HUES6 (cell line): ENCODE results near the gene LRRC8E.
A peak's percentile ranks its signal among the peaks of the same experiment; 100 is the strongest.

ENCODE experiments used
- H3K27ac ChIP-seq: 2 replicates; pipeline ENCODE4 v1.7.0; 2013; ENCODE audit warnings: low read depth, mild to moderate bottlenecking, low read length, inconsistent platforms
- H3K27me3 ChIP-seq: 2 replicates; pipeline ENCODE4 v1.6.1; 2013; ENCODE audit warnings: low read length; ENCODE audit not compliant: control insufficient read depth, insufficient read depth
- H3K36me3 ChIP-seq: 2 replicates; pipeline ENCODE4 v1.6.1; 2013; ENCODE audit warnings: low read length; ENCODE audit not compliant: control insufficient read depth, insufficient read depth
- H3K4me1 ChIP-seq: 2 replicates; pipeline ENCODE4 v1.6.1; 2013; ENCODE audit warnings: low read length; ENCODE audit not compliant: control insufficient read depth, insufficient read depth
- H3K4me3 ChIP-seq: 2 replicates; pipeline ENCODE4 v1.5.1; 2013; ENCODE audit warnings: low read depth, low read length
- H3K9ac ChIP-seq: one replicate; pipeline ENCODE4 v1.6.1; 2013; ENCODE audit warnings: mild to moderate bottlenecking, low read length
- H3K9me3 ChIP-seq: 2 replicates; pipeline ENCODE4 v1.6.1; 2013; ENCODE audit warnings: low read depth, low read length; ENCODE audit not compliant: control insufficient read depth, insufficient read depth

LRRC8E gene

GRCh38 chr19:7863157-7863970 is 24.9 kb upstream of the LRRC8E start:
- H3K27me3 ChIP-seq, result peaks cover 89% of the 10 kb centered on the region
- H3K36me3 ChIP-seq, result no peaks in the 10 kb centered on the region
- no peaks in the 10 kb centered on the region for H3K9me3 ChIP-seq
- no peak overlapping the region for H3K9ac ChIP-seq
- H3K4me3 ChIP-seq, result peak overlapping the region; percentile 66
- H3K4me1 ChIP-seq, result peaks cover 35% of the 10 kb centered on the region
- no peak overlapping the region for H3K27ac ChIP-seq

GRCh38 chr19:7863971-7864689 is 24.2 kb upstream of the LRRC8E start:
- no peaks in the 10 kb centered on the region for H3K9me3 ChIP-seq
- H3K9ac ChIP-seq, result no peak overlapping the region
- peaks cover 32% of the 10 kb centered on the region for H3K4me1 ChIP-seq
- H3K4me3 ChIP-seq, result no peak overlapping the region; the same call in 1 of the 2 replicates
- H3K36me3 ChIP-seq, result no peaks in the 10 kb centered on the region
- peaks cover 84% of the 10 kb centered on the region for H3K27me3 ChIP-seq
- H3K27ac ChIP-seq, result no peak overlapping the region

- Histone ChIP-seq H3K4me1 (peaks cover 32% of the 10 kb centered on the region), H3K27me3 (peaks cover 78% of the 10 kb centered on the region), H3K9ac (no peak overlapping the region), H3K9me3 (no peaks in the 10 kb centered on the region), H3K36me3 (no peaks in the 10 kb centered on the region), H3K4me3 (no peak overlapping the region), H3K27ac (no peak overlapping the region)
These were observed 23.6 kb upstream of the LRRC8E start for GRCh38 chr19:7864690-7865074.

DNA sequence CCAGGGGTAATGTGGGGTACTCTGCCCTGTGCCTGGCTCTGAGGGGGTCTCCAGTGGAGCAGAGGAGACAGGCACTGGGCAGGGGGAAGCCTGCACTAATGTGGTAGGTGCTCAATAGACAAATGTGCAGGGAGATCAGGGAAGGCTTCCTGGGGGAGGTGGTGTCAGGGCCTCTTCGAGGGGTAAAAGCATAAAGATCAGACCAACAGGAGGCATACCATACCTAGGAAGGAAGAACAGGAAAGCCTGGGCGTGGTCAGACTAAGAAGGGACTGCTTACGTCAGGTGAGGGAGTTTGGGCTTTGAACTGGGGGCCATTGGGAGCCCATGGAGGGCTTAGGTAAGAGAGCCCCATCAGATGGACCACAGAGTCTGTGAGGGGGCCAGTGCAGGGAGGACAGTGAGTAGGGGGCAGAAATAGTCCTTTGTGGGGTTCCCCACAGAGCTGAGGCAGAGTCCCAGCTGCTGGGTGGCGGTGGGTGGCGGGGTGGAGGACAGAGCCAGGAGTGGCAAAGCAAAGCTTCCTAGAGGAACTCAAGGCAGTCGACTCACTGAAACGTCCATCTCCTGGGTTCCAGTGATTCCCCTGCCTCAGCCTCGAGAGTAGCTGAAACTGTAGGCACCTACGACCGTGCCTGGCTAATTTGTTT is 22.9 kb upstream of the LRRC8E start:
- H3K9me3 ChIP-seq, result no peaks in the 10 kb centered on the region
- no peak overlapping the region; the same call in 1 of the 2 replicates for H3K4me3 ChIP-seq
- H3K27ac ChIP-seq, result no peak overlapping the region
- no peak overlapping the region for H3K9ac ChIP-seq
- H3K36me3 ChIP-seq, result no peaks in the 10 kb centered on the region
- peaks cover 32% of the 10 kb centered on the region for H3K4me1 ChIP-seq
- H3K27me3 ChIP-seq, result peaks cover 71% of the 10 kb centered on the region

GRCh38 chr19:7866399-7867091 is 21.8 kb upstream of the LRRC8E start:
- H3K4me1 ChIP-seq, result peaks cover 34% of the 10 kb centered on the region

DNA sequence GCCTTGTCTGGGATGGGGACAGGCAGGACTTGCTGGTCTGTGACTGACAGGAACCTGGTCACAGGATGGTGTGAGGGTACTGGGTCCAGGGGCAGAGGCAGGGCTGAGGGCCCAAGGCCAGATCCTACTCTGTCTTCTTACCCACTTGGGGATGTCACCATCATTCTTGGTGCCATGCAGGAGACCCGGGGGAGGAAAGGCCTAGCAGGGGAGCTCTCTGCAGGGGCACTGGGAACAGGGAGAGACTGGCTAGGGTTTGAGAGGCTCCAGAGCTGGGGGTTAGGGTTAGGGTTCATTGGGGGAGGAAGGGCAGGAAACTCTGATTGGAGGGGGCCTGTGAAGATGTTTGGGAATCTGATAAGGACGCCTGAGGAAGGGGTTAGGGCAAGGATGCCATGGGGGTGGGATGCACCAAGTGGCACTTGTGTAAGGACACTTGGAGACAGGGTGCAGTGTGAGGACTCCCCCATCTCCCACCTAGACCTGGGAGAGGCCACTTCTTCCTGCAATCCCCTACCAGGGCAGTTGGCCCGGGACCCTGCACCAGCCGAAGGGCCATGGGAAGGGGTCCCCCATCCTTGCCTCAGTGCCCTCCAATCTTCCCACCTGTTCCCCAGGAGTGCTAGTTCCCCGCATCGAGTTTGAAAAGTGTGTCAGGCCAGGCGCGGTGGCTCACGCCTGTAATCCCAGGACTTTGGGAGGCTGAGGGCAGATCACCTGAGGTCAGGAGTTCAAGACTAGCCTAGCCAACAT is 21.0 kb upstream of the LRRC8E start:
- Histone ChIP-seq H3K4me1 (peaks cover 31% of the 10 kb centered on the region), H3K27me3 (peaks cover 53% of the 10 kb centered on the region), H3K9me3 (no peaks in the 10 kb centered on the region), H3K27ac (no peak overlapping the region), H3K36me3 (no peaks in the 10 kb centered on the region), H3K9ac (no peak overlapping the region), H3K4me3 (no peak overlapping the region)

More at GRCh38 chr19:7866399-7867091, 21.8 kb upstream of the LRRC8E start:
- H3K9ac ChIP-seq, result no peak overlapping the region
- H3K9me3 ChIP-seq, result no peaks in the 10 kb centered on the region
- no peak overlapping the region for H3K27ac ChIP-seq
- peaks cover 60% of the 10 kb centered on the region for H3K27me3 ChIP-seq
- H3K36me3 ChIP-seq, result no peaks in the 10 kb centered on the region
- no peak overlapping the region for H3K4me3 ChIP-seq

GRCh38 chr19:7868326-7868670 is 20.0 kb upstream of the LRRC8E start:
- no peak overlapping the region for H3K27ac ChIP-seq
- peaks cover 56% of the 10 kb centered on the region for H3K27me3 ChIP-seq
- H3K4me1 ChIP-seq, result peaks cover 31% of the 10 kb centered on the region
- no peaks in the 10 kb centered on the region for H3K9me3 ChIP-seq
- peak overlapping the region; percentile 69 for H3K4me3 ChIP-seq
- no peaks in the 10 kb centered on the region for H3K36me3 ChIP-seq
- no peak overlapping the region for H3K9ac ChIP-seq

DNA sequence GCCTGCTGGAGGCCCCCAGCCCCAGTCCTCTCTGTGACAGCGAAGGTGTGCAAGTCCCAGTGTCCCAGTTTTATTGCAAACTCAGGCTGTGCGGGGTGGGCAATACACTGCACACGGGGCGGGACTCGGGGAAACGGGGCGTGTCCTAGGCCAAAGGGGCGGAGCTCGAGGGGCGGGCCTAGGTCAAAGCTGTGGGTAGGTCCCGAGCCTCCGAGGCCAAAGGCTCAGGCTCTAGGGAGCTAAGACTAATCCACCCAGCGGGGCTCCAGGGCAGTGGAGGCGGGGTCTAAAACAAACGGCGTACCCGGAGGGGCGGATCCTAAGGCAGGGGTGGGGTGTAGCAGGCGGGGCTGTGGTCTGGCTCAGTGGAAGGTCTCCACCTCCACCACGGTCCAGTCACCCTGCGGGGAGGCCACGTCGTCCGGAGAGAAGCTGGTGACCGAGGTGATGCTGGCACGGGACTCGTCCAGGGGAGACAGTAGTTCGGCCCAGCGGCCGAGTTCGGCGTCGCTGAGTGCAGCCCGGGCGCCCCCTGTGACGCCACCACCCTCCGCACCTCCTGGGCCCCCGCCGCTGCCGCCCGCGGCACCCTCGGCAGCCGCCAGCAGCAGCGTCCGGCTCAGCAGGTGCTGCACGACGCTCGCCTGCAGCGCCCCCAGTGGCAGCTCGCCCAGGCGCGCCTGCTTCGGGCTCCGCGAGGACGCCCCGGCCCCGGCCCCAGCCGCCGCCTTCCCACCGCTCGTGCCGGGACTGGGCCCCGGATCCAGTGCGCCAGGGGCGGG is 19.4 kb upstream of the LRRC8E start:
- no peaks in the 10 kb centered on the region for H3K36me3 ChIP-seq
- H3K4me3 ChIP-seq, result peak overlapping the region; percentile 69
- H3K9me3 ChIP-seq, result no peaks in the 10 kb centered on the region
- H3K27me3 ChIP-seq, result peaks cover 56% of the 10 kb centered on the region
- no peak overlapping the region for H3K9ac ChIP-seq
- H3K27ac ChIP-seq, result no peak overlapping the region
- H3K4me1 ChIP-seq, result peaks cover 25% of the 10 kb centered on the region

DNA sequence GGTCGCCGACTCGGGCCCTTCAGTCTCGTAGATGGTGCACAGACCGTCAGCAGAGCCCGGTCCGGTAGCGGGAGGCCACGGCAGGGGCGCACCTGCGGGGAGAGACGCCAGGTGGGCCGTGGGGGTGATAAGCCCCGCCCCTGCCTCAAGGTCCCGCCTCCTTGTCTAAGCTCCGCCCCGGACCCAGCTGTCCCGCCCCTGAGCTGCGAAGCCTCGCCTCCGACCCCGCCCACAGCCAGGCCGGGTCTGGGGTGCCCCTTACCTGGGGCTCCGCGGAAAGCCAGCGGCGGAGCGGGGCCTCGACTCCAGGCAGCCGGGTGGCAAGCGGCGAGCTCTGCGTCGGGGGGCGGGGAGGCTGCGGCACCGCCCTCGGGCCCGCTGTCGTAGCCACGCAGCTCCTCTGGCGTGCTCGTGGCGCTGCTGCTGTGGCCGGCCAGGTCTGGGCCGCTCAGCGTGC is 18.8 kb upstream of the LRRC8E start:
- Histone ChIP-seq H3K36me3 (no peaks in the 10 kb centered on the region), H3K9ac (no peak overlapping the region), H3K27me3 (peaks cover 55% of the 10 kb centered on the region), H3K4me1 (peaks cover 23% of the 10 kb centered on the region), H3K9me3 (no peaks in the 10 kb centered on the region), H3K4me3 (peak overlapping the region; percentile 69), H3K27ac (no peak overlapping the region)
